ENCODE measurements around the gene ZNF23.

Gene ZNF23

GRCh38 chr16:71467810-71468209, 5.8 kb upstream of the ZNF23 start:
- no peak for DNase-seq (ENCODE audit: low read depth)

- DNase-seq (ENCODE audit: low read depth), result no peak
Measured at GRCh38 chr16:71464231-71464630, 2.2 kb upstream of the ZNF23 start.

- no peak for DNase-seq (ENCODE audit: low read depth)
Measured at GRCh38 chr16:71460941-71461340, 1.1 kb downstream of the ZNF23 start.

GRCh38 chr16:71460236-71460635, 1.8 kb downstream of the ZNF23 start:
- DNase-seq (ENCODE audit: low read depth), result peak; percentile 72

GRCh38 chr16:71459510-71459909, 2.5 kb downstream of the ZNF23 start:
- no peak for DNase-seq (ENCODE audit: low read depth)

GRCh38 chr16:71456801-71457200, 5.2 kb downstream of the ZNF23 start:
- no peak for DNase-seq (ENCODE audit: low read depth)

- DNase-seq (ENCODE audit: low read depth), result no peak
Measured at GRCh38 chr16:71453036-71453435, 9.0 kb downstream of the ZNF23 start.

GRCh38 chr16:71449020-71449419, 13.0 kb downstream of the ZNF23 start:
- DNase-seq (ENCODE audit: low read depth), result no peak

GRCh38 chr16:71448274-71448866, 13.7 kb downstream of the ZNF23 start:
- DNase-seq (ENCODE audit: low read depth), result no peak

- no peak for DNase-seq (ENCODE audit: low read depth)
Measured at GRCh38 chr16:71443714-71444113, 18.3 kb downstream of the ZNF23 start.

GRCh38 chr16:71442051-71442440, 20.0 kb downstream of the ZNF23 start, which contains the start of gene TLE7:
Gene TLE7 (minus strand): TSS chr16:71442054. CDS start chr16:71433324, 8,730 bp downstream.
- no peak for DNase-seq (ENCODE audit: low read depth)

GRCh38 chr16:71441348-71442050, 20.5 kb downstream of the ZNF23 start:
- DNase-seq (ENCODE audit: low read depth), result no peak

- no peak for DNase-seq (ENCODE audit: low read depth)
Measured at GRCh38 chr16:71440669-71441347, 21.2 kb downstream of the ZNF23 start.

- DNase-seq (ENCODE audit: low read depth), result no peak
Measured at GRCh38 chr16:71439523-71439922, 22.5 kb downstream of the ZNF23 start.

- DNase-seq (ENCODE audit: low read depth), result no peak
Measured at GRCh38 chr16:71436473-71436872, 25.6 kb downstream of the ZNF23 start.

GRCh38 chr16:71432906-71433305, 29.1 kb downstream of the ZNF23 start:
- no peak for DNase-seq (ENCODE audit: low read depth)

- DNase-seq (ENCODE audit: low read depth), result no peak
Measured at GRCh38 chr16:71431991-71432390, 30.1 kb downstream of the ZNF23 start.

- DNase-seq (ENCODE audit: low read depth), result no peak
Measured at GRCh38 chr16:71431176-71431575, 30.9 kb downstream of the ZNF23 start.

- no peak for DNase-seq (ENCODE audit: low read depth)
Measured at GRCh38 chr16:71430744-71431143, 31.3 kb downstream of the ZNF23 start.

- DNase-seq (ENCODE audit: low read depth), result no peak
Measured at GRCh38 chr16:71429581-71429980, 32.5 kb downstream of the ZNF23 start.

- no peak for DNase-seq (ENCODE audit: low read depth)
Measured at GRCh38 chr16:71428883-71429282, 33.2 kb downstream of the ZNF23 start.

GRCh38 chr16:71428385-71428784, 33.7 kb downstream of the ZNF23 start:
- no peak for DNase-seq (ENCODE audit: low read depth)

GRCh38 chr16:71426880-71427615, 35.0 kb downstream of the ZNF23 start:
- no peak for DNase-seq (ENCODE audit: low read depth)
